ENCODE measurements around the gene FGF3.

FGF3 gene

DNA sequence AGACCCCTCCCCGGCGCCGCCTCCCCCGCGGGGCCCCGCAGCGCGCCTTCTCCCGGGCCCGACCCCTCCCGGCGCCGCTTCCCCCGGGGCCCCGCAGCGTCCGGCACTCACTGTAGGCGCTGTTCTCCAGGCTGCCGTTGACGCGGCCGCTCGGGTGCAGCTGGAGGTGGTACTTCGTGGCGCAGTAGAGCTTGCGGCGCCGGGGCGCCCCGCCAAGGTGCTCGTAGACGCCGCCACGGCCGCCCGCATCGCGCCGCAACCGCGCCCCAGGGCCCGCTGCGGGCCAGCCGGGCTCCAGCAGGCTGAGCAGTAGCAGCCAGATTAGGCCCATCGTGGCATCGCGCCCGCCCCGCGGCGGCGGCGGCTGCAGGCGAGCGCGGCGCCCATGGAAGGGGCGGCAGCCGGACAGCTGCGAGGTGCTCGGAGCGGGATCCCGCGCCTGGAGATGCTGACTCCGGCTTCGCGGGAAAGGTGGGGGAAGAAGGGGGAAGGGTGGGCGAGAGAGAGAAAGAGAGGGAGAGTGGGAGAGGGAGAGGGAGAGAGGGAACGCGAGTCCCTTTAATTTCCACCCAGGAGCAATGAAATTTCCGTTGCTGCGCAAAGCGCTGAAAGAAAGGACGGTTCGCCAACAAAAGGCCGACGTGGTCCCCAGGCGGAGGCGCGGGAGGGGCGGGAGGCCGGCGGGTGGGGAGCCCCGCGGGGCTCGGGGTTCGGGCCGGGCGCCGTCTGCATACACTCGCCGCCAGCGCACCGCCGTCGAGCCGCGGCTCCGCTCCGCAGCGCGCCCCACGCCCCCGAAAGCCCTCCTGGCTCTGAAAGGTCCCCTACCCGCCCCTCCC, at the start of gene FGF3:
Gene FGF3 (minus strand): TSS at position 814 of the 839 bp plus-strand sequence. CDS start 483 bp downstream, at position 331.
- TF ChIP-seq, protein P1, sequence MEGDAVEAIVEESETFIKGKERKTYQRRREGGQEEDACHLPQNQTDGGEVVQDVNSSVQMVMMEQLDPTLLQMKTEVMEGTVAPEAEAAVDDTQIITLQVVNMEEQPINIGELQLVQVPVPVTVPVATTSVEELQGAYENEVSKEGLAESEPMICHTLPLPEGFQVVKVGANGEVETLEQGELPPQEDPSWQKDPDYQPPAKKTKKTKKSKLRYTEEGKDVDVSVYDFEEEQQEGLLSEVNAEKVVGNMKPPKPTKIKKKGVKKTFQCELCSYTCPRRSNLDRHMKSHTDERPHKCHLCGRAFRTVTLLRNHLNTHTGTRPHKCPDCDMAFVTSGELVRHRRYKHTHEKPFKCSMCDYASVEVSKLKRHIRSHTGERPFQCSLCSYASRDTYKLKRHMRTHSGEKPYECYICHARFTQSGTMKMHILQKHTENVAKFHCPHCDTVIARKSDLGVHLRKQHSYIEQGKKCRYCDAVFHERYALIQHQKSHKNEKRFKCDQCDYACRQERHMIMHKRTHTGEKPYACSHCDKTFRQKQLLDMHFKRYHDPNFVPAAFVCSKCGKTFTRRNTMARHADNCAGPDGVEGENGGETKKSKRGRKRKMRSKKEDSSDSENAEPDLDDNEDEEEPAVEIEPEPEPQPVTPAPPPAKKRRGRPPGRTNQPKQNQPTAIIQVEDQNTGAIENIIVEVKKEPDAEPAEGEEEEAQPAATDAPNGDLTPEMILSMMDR (IDR thresholded peaks at IDR 0.05; ENCODE audit: low read depth, low read length) = no peak
- H3K4me3 ChIP-seq (ENCODE audit: low read depth, low read length) = no peak within 1 kb of the TSS

DNA sequence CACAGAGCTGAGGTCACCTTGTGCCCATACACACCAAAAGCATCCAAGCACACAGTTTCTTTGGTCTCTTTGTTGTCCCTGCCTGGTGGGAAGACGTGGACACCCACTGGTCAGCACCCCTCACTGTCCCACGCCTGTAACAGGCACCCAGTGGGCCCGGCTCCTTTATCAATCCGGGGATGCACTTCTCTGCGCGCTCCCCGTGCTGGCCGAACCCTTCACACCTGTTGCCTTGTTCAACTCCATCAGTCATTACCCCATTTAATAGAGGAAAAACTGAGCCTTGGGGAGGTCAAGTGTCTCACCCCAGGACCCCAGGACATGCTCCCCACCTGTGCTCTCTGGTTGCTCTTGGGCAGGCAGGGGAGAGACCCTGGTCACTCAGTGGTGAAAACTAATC, 49.7 kb upstream of the FGF3 start:
- TF ChIP-seq, protein P1 (IDR thresholded peaks at IDR 0.05; ENCODE audit: low read depth, low read length) = no peak
- H3K4me3 ChIP-seq (ENCODE audit: low read depth, low read length) = no peak overlapping the region

DNA sequence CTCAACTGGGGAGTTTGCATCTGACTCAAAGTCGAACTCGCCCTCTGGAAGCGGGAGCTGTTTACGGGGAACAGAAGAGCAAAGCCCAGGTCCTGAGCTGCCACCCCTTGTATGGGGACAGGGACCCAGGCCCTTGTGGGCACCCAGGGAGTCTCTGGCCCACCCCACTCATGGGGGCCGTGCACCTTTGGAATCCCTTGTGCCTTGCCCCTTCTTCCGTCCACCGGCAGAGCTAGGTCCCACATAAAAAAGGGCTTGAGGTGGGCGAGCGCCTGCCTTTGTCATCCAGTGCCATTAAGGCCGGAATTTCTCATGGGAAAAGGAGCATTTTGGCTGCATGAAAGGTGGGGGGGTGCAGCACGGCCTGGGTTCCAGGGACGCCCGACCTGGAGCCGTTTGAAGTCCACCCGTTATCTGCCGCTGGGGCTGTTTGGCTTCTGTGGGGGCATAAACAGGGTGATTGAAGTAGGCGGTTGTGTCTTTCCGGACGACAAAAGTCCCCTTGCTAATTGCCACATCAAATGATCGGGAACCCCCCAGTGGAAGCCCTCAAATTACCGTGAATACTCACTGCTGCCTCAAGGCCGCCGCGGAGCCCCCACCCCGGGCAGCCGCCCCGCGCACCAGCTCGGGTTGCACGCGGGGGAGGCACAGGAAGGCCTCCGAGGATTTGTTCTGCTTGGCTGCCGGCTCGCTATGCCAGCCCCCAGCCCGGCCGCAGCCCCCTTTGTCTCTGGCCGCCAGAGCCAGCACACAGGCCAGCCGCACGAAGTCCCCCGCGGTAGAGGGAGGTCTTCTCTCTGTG, 49.0 kb upstream of the FGF3 start:
- no peak overlapping the region for H3K4me3 ChIP-seq (ENCODE audit: low read depth, low read length)
- TF ChIP-seq, protein P1 (IDR thresholded peaks at IDR 0.05; ENCODE audit: low read depth, low read length) = no peak

DNA sequence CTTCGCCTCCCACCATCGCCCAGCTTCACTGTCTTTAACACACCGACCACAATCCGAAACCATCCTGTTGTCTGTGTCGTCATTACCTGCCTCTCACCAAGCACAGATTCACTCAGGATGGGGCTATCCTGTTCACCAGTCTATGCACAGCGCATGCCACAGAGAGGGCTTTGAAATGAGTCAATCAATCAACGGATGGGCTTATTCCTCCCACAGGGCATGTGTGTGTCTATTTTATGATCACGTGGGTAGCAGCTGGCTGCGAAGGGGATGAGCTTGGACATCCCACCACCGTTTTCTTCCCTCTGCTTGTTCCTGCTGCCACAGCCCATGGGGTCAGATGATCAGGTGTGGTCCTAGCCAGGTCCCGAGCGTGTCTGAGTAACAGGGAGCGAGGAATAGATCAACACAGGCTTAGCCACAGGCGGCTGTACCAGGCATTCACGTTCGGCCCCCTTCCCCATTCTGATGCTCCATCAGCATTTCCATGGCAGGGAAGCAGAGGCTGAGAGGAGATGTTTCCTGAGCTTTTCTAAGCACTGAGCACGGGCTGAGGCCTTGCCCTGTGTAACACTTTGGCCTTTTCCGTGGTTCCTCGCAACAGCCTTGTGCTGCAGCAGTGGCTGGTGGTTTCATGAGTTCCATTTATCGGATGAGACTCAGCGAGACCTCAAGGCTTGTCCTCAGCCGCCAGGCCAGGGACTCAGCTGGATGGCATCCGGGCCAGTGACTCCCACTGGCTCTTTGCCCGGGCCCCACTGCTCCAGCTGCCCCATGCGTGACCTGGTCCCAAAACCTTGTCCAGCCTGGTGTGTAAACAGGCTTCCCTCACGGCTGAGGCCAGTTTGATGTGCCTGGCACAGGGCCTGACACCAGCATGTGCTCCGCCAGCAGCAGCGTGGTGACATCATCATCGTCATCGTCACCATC, 48.1 kb upstream of the FGF3 start:
- TF ChIP-seq, protein P1 (IDR thresholded peaks at IDR 0.05; ENCODE audit: low read depth, low read length) = no peak

DNA sequence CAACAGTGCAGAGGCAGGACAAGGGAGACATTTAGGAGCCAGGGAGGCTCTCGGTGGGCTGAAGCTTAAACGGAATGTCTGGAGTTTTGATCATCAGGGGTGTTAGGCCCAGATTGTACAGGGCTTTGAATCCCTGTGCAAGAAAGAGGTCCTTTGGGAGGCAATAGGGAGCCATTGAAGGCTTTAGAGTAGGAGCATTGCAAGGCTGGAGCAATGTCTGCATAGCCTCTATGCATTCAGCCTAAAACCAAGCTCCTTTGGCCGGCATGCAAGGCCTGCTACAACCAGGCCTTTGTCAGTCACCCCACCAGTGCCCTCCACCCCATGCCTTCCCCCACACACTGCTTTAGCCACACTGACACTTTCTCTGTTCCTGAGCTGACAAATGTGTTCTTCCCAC, 47.4 kb upstream of the FGF3 start:
- TF ChIP-seq, protein P1 (IDR thresholded peaks at IDR 0.05; ENCODE audit: low read depth, low read length) = no peak
- no peak overlapping the region for H3K4me3 ChIP-seq (ENCODE audit: low read depth, low read length)

More for the DNA sequence above, 48.1 kb upstream of the FGF3 start:
- no peak overlapping the region for H3K4me3 ChIP-seq (ENCODE audit: low read depth, low read length)

DNA sequence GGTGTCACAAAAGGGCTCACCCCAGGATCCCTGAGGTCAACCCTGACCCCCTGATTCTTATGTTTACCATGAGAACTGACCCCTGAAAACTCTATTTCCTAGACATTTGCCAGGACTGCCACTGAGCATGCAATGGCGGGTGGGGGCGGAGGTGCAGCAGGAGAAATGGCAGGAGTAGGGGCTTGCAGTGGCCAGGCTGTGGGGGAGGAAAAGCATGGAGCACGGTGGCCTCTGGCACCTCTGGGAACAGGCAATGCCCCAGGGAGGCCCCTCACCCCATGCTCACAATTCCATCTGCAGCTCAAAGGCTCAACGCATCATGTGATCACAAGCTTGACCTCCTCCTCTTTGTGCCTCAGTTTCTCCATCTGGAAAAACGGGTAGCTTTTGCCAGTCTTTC, 46.5 kb upstream of the FGF3 start:
- TF ChIP-seq, protein P1 (IDR thresholded peaks at IDR 0.05; ENCODE audit: low read depth, low read length) = no peak
- no peak overlapping the region for H3K4me3 ChIP-seq (ENCODE audit: low read depth, low read length)
